ENCODE results near the gene ABCA6. TPM values are rescaled to one million over a fixed set of nuclear protein-coding genes. Genes with fewer than 3 reads are reported as not detected.

The ABCA6 gene
- total and polyA plus RNA-seq, 2 experiments from 2014 or later, result 1.6 to 6.3 TPM

DNA sequence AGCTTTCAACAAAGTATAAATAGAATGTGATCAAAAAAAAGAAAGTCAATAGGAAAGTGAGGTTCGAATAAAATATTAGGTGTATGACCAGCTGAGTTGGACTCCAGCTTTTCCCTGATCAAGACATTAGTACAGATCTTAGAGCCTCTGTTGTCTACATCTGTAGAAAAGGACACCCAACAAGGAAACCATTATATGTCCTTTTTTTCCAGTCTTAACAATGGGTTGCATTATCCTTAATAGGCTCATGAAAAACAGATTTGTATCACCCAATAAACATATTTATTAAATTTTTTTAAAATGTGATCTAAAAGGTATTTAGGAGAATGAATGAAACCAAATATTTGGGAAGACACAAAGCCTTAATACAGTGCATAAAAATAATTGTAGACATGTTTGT is 18.1 kb downstream of the ABCA6 start:
- Histone ChIP-seq H3K27ac (no peak overlapping the region), H3K79me2 (no peaks in the 10 kb centered on the region), H3K36me3 (replicated peaks; ENCODE audit: insufficient read depth, low read depth) (no peaks in the 10 kb centered on the region), H3K4me1 (ENCODE audit: insufficient read depth) (no peaks in the 10 kb centered on the region), H3K4me2 (no peak overlapping the region), H2AFZ (no peak overlapping the region), H3K4me3 (no peak overlapping the region), H4K20me1 (ENCODE audit: insufficient read depth, poor library complexity, severe bottlenecking) (no peaks in the 10 kb centered on the region), H3K27me3 (no peaks in the 10 kb centered on the region), H3K9me3 (ENCODE audit: low read depth) (no peaks in the 10 kb centered on the region), H3K9me2 (replicated peaks; ENCODE audit: insufficient read depth) (no peaks in the 10 kb centered on the region)
- TF ChIP-seq EZH2 (IDR thresholded peaks at IDR 0.05; ENCODE audit: borderline replicate concordance) (no peak), EZH2phosphoT487 (IDR thresholded peaks at IDR 0.05; ENCODE audit: low read depth, severe bottlenecking, unreplicated experiment) (no peak)
- TF ChIP-seq, protein P1, sequence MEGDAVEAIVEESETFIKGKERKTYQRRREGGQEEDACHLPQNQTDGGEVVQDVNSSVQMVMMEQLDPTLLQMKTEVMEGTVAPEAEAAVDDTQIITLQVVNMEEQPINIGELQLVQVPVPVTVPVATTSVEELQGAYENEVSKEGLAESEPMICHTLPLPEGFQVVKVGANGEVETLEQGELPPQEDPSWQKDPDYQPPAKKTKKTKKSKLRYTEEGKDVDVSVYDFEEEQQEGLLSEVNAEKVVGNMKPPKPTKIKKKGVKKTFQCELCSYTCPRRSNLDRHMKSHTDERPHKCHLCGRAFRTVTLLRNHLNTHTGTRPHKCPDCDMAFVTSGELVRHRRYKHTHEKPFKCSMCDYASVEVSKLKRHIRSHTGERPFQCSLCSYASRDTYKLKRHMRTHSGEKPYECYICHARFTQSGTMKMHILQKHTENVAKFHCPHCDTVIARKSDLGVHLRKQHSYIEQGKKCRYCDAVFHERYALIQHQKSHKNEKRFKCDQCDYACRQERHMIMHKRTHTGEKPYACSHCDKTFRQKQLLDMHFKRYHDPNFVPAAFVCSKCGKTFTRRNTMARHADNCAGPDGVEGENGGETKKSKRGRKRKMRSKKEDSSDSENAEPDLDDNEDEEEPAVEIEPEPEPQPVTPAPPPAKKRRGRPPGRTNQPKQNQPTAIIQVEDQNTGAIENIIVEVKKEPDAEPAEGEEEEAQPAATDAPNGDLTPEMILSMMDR (IDR thresholded peaks at IDR 0.05; ENCODE audit: poor library complexity), result no peak
- WGBS (ENCODE audit: low lambda C conversion rate, missing lambda C conversion rate), result 71% methylated on average over 1 of the region's 1 CpG
- DNase-seq (ENCODE audit: low spot score), result no peak

DNA sequence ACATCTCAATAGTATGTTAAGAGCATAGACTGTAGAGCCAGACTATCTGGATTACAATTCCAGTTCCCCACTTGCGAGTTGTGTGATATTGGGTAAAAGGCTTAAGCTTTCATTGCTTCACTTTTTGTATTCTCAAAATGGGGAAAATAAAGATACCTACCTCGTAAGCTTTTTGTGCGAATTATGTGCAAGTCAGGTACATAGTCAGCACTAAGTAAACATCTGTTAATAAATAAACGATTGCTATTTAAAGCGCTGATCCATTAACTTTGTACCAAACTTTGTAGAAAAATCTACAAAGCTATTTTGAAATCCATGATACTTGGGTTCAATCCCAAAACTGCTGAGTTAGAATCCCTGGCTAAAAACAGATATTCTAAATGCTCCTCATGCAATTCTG is 19.6 kb downstream of the ABCA6 start:
- DNase-seq (ENCODE audit: low spot score), result no peak
- H3K27me3 ChIP-seq, result no peaks in the 10 kb centered on the region
- H3K4me3 ChIP-seq, result no peak overlapping the region
- WGBS (ENCODE audit: low lambda C conversion rate, missing lambda C conversion rate), result 89% methylated on average over 5 of the region's 5 CpGs
- TF ChIP-seq EZH2phosphoT487 (IDR thresholded peaks at IDR 0.05; ENCODE audit: low read depth, severe bottlenecking, unreplicated experiment) (no peak), EZH2 (IDR thresholded peaks at IDR 0.05; ENCODE audit: borderline replicate concordance) (no peak)
- TF ChIP-seq, protein P1 (IDR thresholded peaks at IDR 0.05; ENCODE audit: poor library complexity), result no peak
- H3K4me1 ChIP-seq (ENCODE audit: insufficient read depth), result no peaks in the 10 kb centered on the region
- no peaks in the 10 kb centered on the region for H3K9me3 ChIP-seq (ENCODE audit: low read depth)
- no peak overlapping the region for H2AFZ ChIP-seq
- no peaks in the 10 kb centered on the region for H4K20me1 ChIP-seq (ENCODE audit: insufficient read depth, poor library complexity, severe bottlenecking)
- H3K27ac ChIP-seq, result no peak overlapping the region
- no peaks in the 10 kb centered on the region for H3K9me2 ChIP-seq (replicated peaks; ENCODE audit: insufficient read depth)
- no peaks in the 10 kb centered on the region for H3K79me2 ChIP-seq
- no peaks in the 10 kb centered on the region for H3K36me3 ChIP-seq (replicated peaks; ENCODE audit: insufficient read depth, low read depth)
- no peak overlapping the region for H3K4me2 ChIP-seq

- Histone ChIP-seq H2AFZ (no peak overlapping the region), H3K27ac (no peak overlapping the region), H3K79me2 (no peaks in the 10 kb centered on the region), H3K9me2 (replicated peaks; ENCODE audit: insufficient read depth) (no peaks in the 10 kb centered on the region), H3K4me2 (no peak overlapping the region), H3K27me3 (no peaks in the 10 kb centered on the region), H3K4me3 (no peak overlapping the region), H3K9me3 (ENCODE audit: low read depth) (no peaks in the 10 kb centered on the region), H3K4me1 (ENCODE audit: insufficient read depth) (no peaks in the 10 kb centered on the region), H4K20me1 (ENCODE audit: insufficient read depth, poor library complexity, severe bottlenecking) (no peaks in the 10 kb centered on the region), H3K36me3 (replicated peaks; ENCODE audit: insufficient read depth, low read depth) (no peaks in the 10 kb centered on the region)
- no peak for DNase-seq (ENCODE audit: low spot score)
- TF ChIP-seq, protein P1 (IDR thresholded peaks at IDR 0.05; ENCODE audit: poor library complexity), result no peak
- TF ChIP-seq EZH2 (IDR thresholded peaks at IDR 0.05; ENCODE audit: borderline replicate concordance), result no peak
- TF ChIP-seq EZH2phosphoT487 (IDR thresholded peaks at IDR 0.05; ENCODE audit: low read depth, severe bottlenecking, unreplicated experiment), result no peak
- 64% methylated on average over 2 of the region's 2 CpGs for WGBS (ENCODE audit: low lambda C conversion rate, missing lambda C conversion rate)
Measured at GRCh38 chr17:69117855-69118784, 23.6 kb downstream of the ABCA6 start.
